GM18868 (cell line): ENCODE results near the gene POLD1.

ENCODE experiments used
- ATAC-seq: cut with Tn5 transposase; IDR thresholded peaks from one replicate; pipeline ENCODE4 v1.9.1; 2021; ENCODE audit warnings: mild to moderate bottlenecking, moderate library complexity; ENCODE audit not compliant: unreplicated experiment

Gene POLD1

DNA sequence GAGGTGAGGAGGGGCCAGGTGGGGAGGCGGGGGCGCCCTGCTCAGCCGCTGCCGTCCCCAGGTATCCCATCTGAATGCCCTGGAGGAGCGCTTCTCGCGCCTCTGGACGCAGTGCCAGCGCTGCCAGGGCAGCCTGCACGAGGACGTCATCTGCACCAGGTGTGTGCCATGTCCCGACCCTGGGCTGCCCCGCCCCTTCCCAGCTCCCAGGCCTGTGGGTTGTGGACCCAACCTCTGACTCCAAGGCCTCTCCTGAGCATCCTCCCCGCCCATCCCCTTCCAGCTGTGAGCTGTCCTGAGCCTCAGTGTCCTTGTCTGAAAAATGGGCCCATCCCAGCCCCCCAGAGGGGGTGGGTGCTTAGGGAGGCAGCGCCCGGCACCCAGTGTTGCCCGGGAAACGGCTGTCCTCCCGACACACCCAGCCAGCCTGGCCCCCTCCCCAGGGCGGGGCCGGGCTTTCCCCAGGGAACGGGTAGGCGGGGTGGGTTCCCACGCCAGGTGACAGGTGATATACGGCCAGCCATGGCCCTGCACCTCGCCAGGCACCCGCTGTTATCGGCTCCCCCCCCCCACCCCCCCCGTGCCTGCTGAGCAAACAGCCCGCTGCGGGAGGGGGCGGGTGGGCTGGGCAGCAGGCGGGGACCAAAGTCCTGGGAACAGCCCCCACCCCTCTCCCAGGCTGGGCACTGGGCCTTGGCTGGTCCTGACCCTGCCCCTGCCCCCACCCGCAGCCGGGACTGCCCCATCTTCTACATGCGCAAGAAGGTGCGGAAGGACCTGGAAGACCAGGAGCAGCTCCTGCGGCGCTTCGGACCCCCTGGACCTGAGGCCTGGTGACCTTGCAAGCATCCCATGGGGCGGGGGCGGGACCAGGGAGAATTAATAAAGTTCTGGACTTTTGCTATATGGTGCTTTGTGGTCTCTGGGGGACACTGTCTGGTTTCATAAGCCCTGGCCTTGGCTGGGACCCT lies 33.2 kb downstream of the POLD1 start:
- no peak for ATAC-seq

DNA sequence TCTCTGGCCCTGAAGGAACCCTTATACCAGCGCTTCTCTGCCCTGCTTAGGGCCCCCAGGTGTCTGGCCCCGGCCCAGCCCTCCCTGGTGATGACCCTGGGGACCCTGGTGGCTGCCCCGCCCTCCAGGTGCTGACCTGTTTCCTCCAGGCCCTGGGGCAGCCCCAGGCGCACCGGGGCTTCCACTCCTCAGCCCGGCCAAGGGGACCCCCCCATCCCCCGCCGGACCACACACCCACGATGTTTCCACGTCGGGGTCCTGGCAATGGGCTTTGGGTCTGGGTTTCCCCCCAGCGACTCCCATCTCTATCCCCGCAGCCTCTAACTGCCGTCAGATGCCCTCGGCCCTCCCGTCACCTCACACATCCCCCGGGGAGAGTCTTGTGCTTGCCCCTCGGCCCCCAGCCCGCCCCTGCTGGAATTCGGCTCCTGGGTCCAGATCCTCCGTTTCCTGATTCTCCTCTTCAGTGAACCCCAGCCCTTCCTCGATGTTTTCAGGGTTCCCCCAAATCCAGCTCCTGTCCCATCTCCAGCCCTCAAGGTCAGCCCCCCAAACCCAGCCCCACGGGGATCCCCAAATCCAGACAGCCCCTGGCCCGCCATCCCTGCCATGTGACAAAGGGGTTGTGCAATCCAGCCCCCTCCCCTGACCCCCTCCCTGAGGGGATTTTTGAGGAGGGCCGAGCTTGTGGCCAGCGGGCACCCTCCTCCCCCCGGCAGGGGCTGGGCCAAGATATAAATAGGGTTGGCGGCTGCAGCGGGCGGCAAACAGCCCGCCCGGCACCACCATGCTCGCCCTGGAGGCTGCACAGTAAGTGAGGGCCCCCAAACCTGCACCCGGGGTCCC lies 34.3 kb downstream of the POLD1 start, which contains the start of gene SPIB:
SPIB (plus strand) TSS at position 763 of the 846 bp plus-strand sequence; CDS start at position 788, 25 bp downstream.
- no peak for ATAC-seq

- ATAC-seq = no peak
Observed at GRCh38 chr19:50419022-50419579, 35.0 kb downstream of the POLD1 start.

GRCh38 chr19:50419580-50420035 lies 35.5 kb downstream of the POLD1 start:
- no peak for ATAC-seq

GRCh38 chr19:50420127-50420526 lies 36.0 kb downstream of the POLD1 start:
- no peak for ATAC-seq

- no peak for ATAC-seq
Observed at GRCh38 chr19:50420808-50421207, 36.7 kb downstream of the POLD1 start.

GRCh38 chr19:50422397-50423278 lies 38.5 kb downstream of the POLD1 start:
- no peak for ATAC-seq

DNA sequence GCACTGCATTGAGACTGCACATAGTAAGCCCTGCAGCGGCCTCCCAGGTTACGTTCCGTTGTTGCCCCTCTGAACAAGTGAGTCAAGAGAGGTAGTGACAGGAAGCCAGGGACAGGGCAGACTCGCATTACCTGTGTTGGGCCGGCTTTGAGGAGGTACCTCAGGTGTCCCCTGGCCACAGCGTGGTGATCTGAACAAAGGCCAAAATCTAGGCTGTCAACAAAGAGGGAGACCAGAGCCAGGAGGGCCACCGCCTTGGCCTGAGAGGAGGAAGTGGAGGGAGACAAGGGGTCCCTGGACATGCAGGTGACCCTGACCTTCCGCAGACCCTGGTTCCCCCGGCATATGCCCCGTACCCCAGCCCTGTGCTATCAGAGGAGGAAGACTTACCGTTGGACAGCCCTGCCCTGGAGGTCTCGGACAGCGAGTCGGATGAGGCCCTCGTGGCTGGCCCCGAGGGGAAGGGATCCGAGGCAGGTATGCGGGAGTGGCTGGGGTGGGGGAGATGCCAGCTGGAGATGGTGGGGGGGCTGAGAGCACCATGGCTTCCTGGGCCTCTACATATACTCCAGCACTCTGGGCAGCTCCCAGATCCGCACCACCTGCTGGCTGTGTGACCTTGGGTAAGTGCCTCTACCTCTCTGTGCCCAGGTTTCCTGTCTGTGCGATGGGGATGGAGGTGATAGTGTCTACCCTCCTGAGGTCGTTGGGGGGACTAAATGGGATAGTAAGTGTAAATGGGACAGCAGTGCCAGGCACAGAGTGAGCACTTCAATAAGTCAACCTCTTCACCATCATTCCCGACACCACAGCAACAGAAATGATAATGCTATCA lies 39.3 kb downstream of the POLD1 start:
- no peak for ATAC-seq

GRCh38 chr19:50425581-50425980 lies 41.4 kb downstream of the POLD1 start:
- no peak for ATAC-seq

DNA sequence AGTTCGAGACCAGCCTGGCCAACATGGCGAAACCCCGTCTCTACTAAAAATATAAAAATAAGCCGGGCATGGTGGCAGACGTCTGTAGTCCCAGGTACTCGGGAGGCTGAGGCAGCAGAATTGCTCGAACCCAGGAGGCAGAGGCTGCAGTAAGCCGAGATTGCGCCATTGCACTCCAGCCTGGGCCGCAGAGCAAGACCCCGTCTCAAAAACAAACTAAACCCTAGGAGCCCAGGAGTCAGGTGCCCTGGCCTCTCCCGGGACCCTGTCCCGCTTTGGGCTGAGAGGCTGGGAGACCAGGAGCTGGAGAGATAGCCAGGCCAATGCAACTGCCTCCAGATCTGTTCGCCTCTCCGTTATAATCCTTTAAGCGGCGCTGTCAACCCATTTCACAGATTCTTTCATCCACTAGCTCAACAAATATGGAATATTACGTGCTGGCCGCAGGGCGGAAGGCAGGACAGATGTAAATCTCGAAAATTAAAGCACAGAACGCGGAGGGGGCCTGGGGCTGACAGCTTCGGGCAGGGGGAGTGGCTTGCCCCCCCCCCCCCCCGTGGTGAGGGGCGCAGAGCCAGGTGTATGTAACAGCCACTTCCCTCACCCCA lies 43.3 kb downstream of the POLD1 start:
- no peak for ATAC-seq

GRCh38 chr19:50427997-50428425 lies 43.9 kb downstream of the POLD1 start:
- no peak for ATAC-seq

- ATAC-seq = no peak
Observed at GRCh38 chr19:50428772-50429463, 44.8 kb downstream of the POLD1 start.

- ATAC-seq = no peak
Observed at GRCh38 chr19:50430888-50431342, 46.8 kb downstream of the POLD1 start.

GRCh38 chr19:50431343-50432220 lies 47.4 kb downstream of the POLD1 start:
- ATAC-seq = peak; percentile 75

- no peak for ATAC-seq
Observed at GRCh38 chr19:50432221-50433028, 48.3 kb downstream of the POLD1 start, which contains the start of gene MYBPC2. Gene MYBPC2 (plus strand): TSS chr19:50432892. CDS start chr19:50432954, 62 bp downstream.
